Measurements from ENCODE around the gene CMTM8. TPM values are rescaled to one million over a fixed set of nuclear protein-coding genes. Genes with fewer than 3 reads are reported as not detected.

Gene CMTM8
- total RNA-seq, 1 experiment from 2014 or later: 9.0 TPM

GRCh38 chr3:32401556-32402081 is 163.1 kb downstream of the CMTM8 start (continued):
- no peak for TF ChIP-seq NR2C2 (CRISPR knock-in tag; IDR thresholded peaks at IDR 0.05)
- TF ChIP-seq ZNF232 (CRISPR knock-in tag; IDR thresholded peaks at IDR 0.05): no peak
- TF ChIP-seq TEAD4 (CRISPR knock-in tag; IDR thresholded peaks at IDR 0.05): no peak
- no peak for TF ChIP-seq TEAD1 (CRISPR knock-in tag; IDR thresholded peaks at IDR 0.05)
- TF ChIP-seq FOXP1 (CRISPR knock-in tag; IDR thresholded peaks at IDR 0.05; ENCODE audit: borderline replicate concordance): peak; percentile 41; the same call in 1 of the 2 replicates
- no peak for TF ChIP-seq ATF6 (CRISPR knock-in tag; IDR thresholded peaks at IDR 0.05)
- no peak for TF ChIP-seq IRF2 (CRISPR knock-in tag; IDR thresholded peaks at IDR 0.05; ENCODE audit: borderline replicate concordance, low read depth)
- TF ChIP-seq ZNF512 (CRISPR knock-in tag; IDR thresholded peaks at IDR 0.05; ENCODE audit: borderline replicate concordance): no peak
- TF ChIP-seq ERG (CRISPR knock-in tag; IDR thresholded peaks at IDR 0.05): no peak
- 0 out of 2 replicates have a peak, but pooled peaks have one; percentile 73 for TF ChIP-seq ZNF138 (CRISPR knock-in tag; conservative IDR thresholded peaks at IDR 0.05)
- TF ChIP-seq ZMAT4 (CRISPR knock-in tag; IDR thresholded peaks at IDR 0.05): no peak
- no peak for TF ChIP-seq SMAD3 (CRISPR knock-in tag; IDR thresholded peaks at IDR 0.05; ENCODE audit: borderline replicate concordance)
- no peak for TF ChIP-seq ZNF121 (CRISPR knock-in tag; IDR thresholded peaks at IDR 0.05)
- TF ChIP-seq RORB (CRISPR knock-in tag; IDR thresholded peaks at IDR 0.05): no peak
- TF ChIP-seq IRF1 (CRISPR knock-in tag; IDR thresholded peaks at IDR 0.05): no peak
- TF ChIP-seq HMGXB4 (CRISPR knock-in tag; IDR thresholded peaks at IDR 0.05): peak; percentile 78
- TF ChIP-seq NR1H2 (CRISPR knock-in tag; IDR thresholded peaks at IDR 0.05): no peak
- TF ChIP-seq ATF1 (CRISPR knock-in tag; IDR thresholded peaks at IDR 0.05): no peak
- no peak; the same call in 1 of the 2 replicates for TF ChIP-seq SP1 (CRISPR knock-in tag; conservative IDR thresholded peaks at IDR 0.05)
- TF ChIP-seq ATF3 (CRISPR knock-in tag; conservative IDR thresholded peaks at IDR 0.05): no peak
- no peak for TF ChIP-seq PREB (CRISPR knock-in tag; IDR thresholded peaks at IDR 0.05; ENCODE audit: borderline replicate concordance)
- TF ChIP-seq USF1 (CRISPR knock-in tag; IDR thresholded peaks at IDR 0.05): no peak
- no peak for TF ChIP-seq ZNF281 (CRISPR knock-in tag; IDR thresholded peaks at IDR 0.05)
- no peak for TF ChIP-seq ZNF671 (CRISPR knock-in tag; IDR thresholded peaks at IDR 0.05)
- no peak for TF ChIP-seq CREB1 (CRISPR knock-in tag; IDR thresholded peaks at IDR 0.05)
- no peak for TF ChIP-seq PRRX2 (CRISPR knock-in tag; IDR thresholded peaks at IDR 0.05)
